Transverse colon (tissue), 3 donors: Measurements from ENCODE around the gene SPATA16.

Source experiments
- POLR2A ChIP-seq: fragments of 450-650 bp; IDR thresholded peaks from one replicate; pipeline ENCODE4 v1.6.1; 2016; ENCODE audit warnings: antibody characterized with exemption, mild to moderate bottlenecking, moderate library complexity
- TF ChIP-seq, protein P1 (sequence below), 5 experiments: fragments of 200-600 bp in 3 of 5; fragments of 450-650 bp in 2 of 5; sonication (generic) in 3 of 5; IDR thresholded peaks; 1 replicate in 2 of 5; 2 replicates in 3 of 5; pipeline ENCODE4 v1.5.1; 2016 to 2017; ENCODE audit warnings: antibody characterized with exemption in 5 of 5, inconsistent platforms in 3 of 5, mild to moderate bottlenecking in 2 of 5, moderate library complexity in 1 of 5

DNA sequence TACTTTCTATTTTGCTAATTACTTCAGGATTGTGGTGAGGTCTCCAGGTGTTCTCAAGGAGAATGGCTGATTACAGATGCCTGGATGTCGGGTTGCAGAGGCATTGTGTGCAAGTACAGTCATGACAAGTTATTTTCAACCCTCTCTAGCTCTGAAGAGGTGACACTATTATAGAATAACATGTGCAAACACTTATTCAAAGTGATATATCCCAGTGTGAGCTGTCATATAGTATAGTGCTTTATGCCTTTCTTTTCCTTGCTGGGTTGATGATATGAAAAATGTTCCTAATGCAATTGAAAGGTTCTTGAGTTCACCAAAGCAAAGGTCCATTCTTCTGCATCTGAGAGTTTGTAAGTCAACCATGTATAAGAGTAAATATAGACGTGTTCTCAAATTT is 167.2 kb downstream of the SPATA16 start:
- TF ChIP-seq, protein P1, sequence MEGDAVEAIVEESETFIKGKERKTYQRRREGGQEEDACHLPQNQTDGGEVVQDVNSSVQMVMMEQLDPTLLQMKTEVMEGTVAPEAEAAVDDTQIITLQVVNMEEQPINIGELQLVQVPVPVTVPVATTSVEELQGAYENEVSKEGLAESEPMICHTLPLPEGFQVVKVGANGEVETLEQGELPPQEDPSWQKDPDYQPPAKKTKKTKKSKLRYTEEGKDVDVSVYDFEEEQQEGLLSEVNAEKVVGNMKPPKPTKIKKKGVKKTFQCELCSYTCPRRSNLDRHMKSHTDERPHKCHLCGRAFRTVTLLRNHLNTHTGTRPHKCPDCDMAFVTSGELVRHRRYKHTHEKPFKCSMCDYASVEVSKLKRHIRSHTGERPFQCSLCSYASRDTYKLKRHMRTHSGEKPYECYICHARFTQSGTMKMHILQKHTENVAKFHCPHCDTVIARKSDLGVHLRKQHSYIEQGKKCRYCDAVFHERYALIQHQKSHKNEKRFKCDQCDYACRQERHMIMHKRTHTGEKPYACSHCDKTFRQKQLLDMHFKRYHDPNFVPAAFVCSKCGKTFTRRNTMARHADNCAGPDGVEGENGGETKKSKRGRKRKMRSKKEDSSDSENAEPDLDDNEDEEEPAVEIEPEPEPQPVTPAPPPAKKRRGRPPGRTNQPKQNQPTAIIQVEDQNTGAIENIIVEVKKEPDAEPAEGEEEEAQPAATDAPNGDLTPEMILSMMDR (IDR thresholded peaks at IDR 0.05) = no peak
- TF ChIP-seq POLR2A = no peak
